ENCODE results near the gene GULP1. TPM values are rescaled to one million over a fixed set of nuclear protein-coding genes. Genes with fewer than 3 reads are reported as not detected.

The GULP1 gene
- total RNA-seq, 2 experiments from 2014 or later, result not detected

DNA sequence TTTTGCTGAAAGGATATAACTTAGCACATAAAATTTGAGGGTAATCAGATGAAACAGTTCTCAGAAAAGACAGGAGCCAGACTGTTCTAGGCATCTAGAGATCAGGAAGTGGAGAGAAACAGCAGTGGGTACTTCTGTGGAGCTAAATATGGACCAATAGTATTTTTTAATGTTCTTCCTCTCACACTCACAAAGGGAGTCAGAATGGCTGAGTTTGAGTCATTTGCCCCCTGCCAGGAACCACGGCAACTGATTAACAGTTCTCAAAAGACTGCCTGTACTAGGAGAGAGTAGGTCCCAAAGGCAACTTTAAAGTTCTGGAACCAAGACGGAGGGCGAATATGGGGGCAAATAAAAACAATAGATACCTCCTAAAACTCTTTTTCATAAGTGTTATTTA is 107.5 kb downstream of the GULP1 start:
- Mint-ChIP-seq H3K4me1 (ENCODE audit: low read depth) (no peaks in the 10 kb centered on the region), H3K4me3 (no peak overlapping the region), H3K36me3 (ENCODE audit: low read depth) (no peaks in the 10 kb centered on the region), H3K9me3 (ENCODE audit: insufficient read depth) (no peaks in the 10 kb centered on the region), H3K27ac (no peak overlapping the region), H3K27me3 (ENCODE audit: low read depth) (no peaks in the 10 kb centered on the region)
- ATAC-seq, result no peak
- no peak for DNase-seq
- ChIA-PET POLR2A (no interaction called here), CTCF (no interaction called here)

DNA sequence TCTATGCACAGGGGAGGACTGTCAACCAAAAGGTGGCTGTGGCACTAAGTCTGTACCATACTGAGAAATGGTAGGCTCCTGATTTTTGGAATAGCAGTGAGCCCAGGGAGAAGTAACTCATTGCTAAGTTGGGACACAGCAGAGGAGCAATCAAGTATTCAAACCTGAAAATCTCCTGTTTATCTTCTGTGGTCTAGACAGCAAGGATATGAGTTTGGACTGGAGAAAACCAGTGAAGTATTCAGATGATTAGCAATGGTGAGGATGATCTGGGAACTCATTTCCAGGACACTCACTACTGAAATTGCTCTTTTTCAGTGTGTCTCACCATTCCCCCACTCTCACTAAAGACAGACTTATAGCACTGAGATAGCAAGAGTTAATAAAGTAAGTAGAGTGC is 112.0 kb downstream of the GULP1 start:
- CTCF ChIA-PET, result no interaction called here
- peaks cover 7% of the 10 kb centered on the region for H3K9me3 Mint-ChIP-seq (ENCODE audit: insufficient read depth)
- no peaks in the 10 kb centered on the region for H3K4me1 Mint-ChIP-seq (ENCODE audit: low read depth)
- no peak overlapping the region for H3K4me3 Mint-ChIP-seq
- no peak overlapping the region for H3K27ac Mint-ChIP-seq
- H3K27me3 Mint-ChIP-seq (ENCODE audit: low read depth), result no peaks in the 10 kb centered on the region
- DNase-seq (no peak), ATAC-seq (no peak)
- POLR2A ChIA-PET, result no interaction called here
- H3K36me3 Mint-ChIP-seq (ENCODE audit: low read depth), result no peaks in the 10 kb centered on the region

DNA sequence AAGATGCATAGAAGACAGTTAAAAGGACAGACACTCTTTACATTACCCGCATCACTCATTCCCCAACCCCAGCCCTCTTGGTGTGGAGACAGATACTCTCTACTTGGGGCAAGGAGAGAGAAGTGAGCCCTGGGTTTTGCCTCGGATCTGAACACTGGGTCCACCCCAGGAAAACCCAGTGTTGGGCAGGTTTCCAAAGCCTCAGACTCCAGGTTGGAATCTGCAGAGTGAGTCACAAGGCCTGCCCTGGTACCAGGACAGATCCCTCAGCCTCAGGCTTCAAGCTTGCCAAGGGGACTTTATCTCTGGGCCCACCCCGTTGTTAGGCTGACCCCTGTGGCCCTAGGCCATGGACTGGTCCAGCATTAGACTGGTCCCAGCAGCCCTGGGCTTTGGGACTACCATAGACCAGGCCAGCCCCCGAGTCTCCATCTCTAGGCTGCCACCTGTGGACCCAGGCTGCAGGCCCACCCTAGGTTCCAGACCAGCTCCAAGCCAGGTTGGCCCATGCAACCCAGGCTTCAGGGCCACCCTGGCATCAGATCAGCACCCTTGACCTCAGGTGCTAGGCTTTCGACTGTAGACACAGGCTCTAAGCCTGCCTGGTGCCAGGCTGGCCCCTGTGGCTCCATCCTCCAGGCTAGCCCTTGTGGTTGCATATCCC is 112.8 kb downstream of the GULP1 start:
- no peak for ATAC-seq

DNA sequence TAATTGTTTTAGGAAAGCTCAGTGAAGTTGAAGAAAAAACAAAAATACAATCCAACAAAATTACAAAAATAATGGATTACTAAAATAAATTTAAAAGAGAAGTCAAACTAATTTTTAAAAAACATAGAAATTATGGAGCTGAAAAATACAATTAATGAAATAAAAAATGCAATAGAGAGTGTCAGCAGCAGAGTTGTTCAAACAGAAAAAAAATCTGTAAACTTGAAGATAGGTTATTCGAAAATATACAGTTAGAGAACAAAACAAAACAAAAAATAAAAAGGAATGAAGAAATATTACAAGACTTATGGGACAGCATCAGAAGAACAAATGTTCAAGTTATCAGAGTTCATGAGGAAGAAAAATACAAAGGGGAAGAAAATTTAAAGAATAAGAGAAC is 114.7 kb downstream of the GULP1 start:
- ATAC-seq (no peak), DNase-seq (no peak)
- H3K36me3 Mint-ChIP-seq (ENCODE audit: low read depth), result no peaks in the 10 kb centered on the region
- H3K4me3 Mint-ChIP-seq, result no peak overlapping the region
- H3K4me1 Mint-ChIP-seq (ENCODE audit: low read depth), result no peaks in the 10 kb centered on the region
- no peak overlapping the region for H3K27ac Mint-ChIP-seq
- H3K9me3 Mint-ChIP-seq (ENCODE audit: insufficient read depth), result peaks cover 7% of the 10 kb centered on the region
- H3K27me3 Mint-ChIP-seq (ENCODE audit: low read depth), result no peaks in the 10 kb centered on the region
- POLR2A ChIA-PET, result no interaction called here
- CTCF ChIA-PET, result no interaction called here

More for the DNA sequence above, 112.8 kb downstream of the GULP1 start:
- ChIA-PET CTCF (no interaction called here), POLR2A (no interaction called here)
- H3K4me3 Mint-ChIP-seq, result no peak overlapping the region
- H3K27me3 Mint-ChIP-seq (ENCODE audit: low read depth), result no peaks in the 10 kb centered on the region
- H3K27ac Mint-ChIP-seq, result no peak overlapping the region
- no peaks in the 10 kb centered on the region for H3K36me3 Mint-ChIP-seq (ENCODE audit: low read depth)
- DNase-seq, result no peak
- peaks cover 7% of the 10 kb centered on the region for H3K9me3 Mint-ChIP-seq (ENCODE audit: insufficient read depth)
- no peaks in the 10 kb centered on the region for H3K4me1 Mint-ChIP-seq (ENCODE audit: low read depth)

DNA sequence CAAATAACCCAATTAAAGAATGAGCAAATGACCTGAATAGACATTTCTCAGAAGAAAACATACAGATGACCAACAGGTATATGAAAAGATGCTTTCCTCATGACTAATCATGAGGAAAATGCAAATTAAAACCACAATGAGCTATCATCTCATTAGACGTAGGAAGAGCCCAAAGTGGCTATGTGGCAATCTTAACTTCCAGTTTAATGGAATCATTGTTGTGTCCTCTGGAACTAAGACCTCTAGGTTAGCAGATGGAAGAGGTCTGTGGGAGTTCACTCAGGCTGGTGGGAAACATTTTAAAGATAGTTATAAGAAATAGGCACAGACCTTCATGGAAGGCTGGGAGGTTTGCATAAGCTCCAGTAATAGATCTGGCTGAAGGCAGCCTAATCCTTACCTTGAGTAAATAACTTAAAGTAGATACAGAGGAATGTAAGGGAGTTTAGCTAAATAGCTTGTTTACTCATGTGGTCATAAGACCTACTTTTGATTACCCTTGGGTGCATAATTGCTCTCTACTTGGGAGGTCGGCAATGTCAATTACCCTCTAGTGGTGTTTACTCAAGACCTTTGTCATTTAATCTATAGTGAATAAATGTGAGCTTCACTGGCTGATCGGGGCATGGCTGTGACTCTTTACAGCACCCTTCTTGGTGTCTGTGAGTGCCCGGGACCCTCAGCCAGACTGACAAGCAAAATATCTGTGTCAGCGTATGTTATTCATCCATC is 119.0 kb downstream of the GULP1 start:
- H3K36me3 Mint-ChIP-seq (ENCODE audit: low read depth), result no peaks in the 10 kb centered on the region
- ChIA-PET POLR2A (no interaction called here), CTCF (no interaction called here)
- H3K27me3 Mint-ChIP-seq (ENCODE audit: low read depth), result no peaks in the 10 kb centered on the region
- H3K4me1 Mint-ChIP-seq (ENCODE audit: low read depth), result no peaks in the 10 kb centered on the region
- no peak overlapping the region for H3K4me3 Mint-ChIP-seq
- no peak for DNase-seq
- no peak for ATAC-seq
- no peak overlapping the region for H3K27ac Mint-ChIP-seq
- peaks cover 7% of the 10 kb centered on the region for H3K9me3 Mint-ChIP-seq (ENCODE audit: insufficient read depth)

DNA sequence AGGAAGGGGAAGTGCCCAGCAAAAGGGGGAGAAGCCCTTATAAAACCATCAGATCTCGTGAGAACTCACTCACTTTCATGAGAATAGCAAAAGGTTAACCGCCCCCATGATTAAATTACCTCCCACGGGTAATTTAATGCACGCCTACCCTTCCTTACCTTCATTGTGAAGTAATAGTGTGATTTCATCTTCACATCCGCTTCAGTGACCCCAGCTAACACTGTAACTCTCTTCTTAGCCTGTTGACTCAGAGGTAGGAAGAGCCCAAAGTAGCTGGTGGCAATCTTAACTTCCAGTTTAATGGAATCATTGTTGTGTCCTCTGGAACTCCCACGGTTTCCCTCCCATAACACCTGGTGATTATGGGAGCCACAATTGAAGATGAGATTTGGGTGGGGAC is 120.5 kb downstream of the GULP1 start:
- H3K4me1 Mint-ChIP-seq (ENCODE audit: low read depth), result no peaks in the 10 kb centered on the region
- ATAC-seq (no peak), DNase-seq (no peak)
- ChIA-PET POLR2A (no interaction called here), CTCF (no interaction called here)
- H3K4me3 Mint-ChIP-seq, result no peak overlapping the region
- H3K36me3 Mint-ChIP-seq (ENCODE audit: low read depth), result no peaks in the 10 kb centered on the region
- H3K27me3 Mint-ChIP-seq (ENCODE audit: low read depth), result no peaks in the 10 kb centered on the region
- H3K27ac Mint-ChIP-seq, result no peak overlapping the region
- peaks cover 7% of the 10 kb centered on the region for H3K9me3 Mint-ChIP-seq (ENCODE audit: insufficient read depth)

DNA sequence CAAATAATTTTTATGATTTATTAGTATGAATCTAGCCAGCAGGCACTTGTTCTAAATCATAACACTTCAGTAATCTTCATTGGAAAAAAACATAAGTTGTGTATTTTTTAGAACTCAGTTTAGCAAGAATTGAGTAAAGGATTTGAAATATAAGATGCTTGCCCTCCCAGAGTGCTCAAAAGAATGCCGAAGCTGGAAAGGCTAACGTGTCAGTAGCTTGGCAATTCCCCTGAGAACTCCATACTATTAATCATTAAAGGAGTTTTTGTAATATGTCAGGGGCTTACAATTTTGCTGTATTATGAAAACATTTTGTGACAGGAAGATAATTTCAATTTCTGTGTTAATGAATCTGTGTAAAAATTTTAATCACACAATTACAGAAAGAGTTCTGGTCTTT is 122.7 kb downstream of the GULP1 start:
- H3K4me1 Mint-ChIP-seq (ENCODE audit: low read depth), result no peaks in the 10 kb centered on the region
- DNase-seq (no peak), ATAC-seq (no peak)
- H3K27ac Mint-ChIP-seq, result no peak overlapping the region
- POLR2A ChIA-PET, result no interaction called here
- CTCF ChIA-PET, result no interaction called here
- no peaks in the 10 kb centered on the region for H3K36me3 Mint-ChIP-seq (ENCODE audit: low read depth)
- no peaks in the 10 kb centered on the region for H3K27me3 Mint-ChIP-seq (ENCODE audit: low read depth)
- H3K4me3 Mint-ChIP-seq, result no peak overlapping the region
- no peaks in the 10 kb centered on the region for H3K9me3 Mint-ChIP-seq (ENCODE audit: insufficient read depth)

DNA sequence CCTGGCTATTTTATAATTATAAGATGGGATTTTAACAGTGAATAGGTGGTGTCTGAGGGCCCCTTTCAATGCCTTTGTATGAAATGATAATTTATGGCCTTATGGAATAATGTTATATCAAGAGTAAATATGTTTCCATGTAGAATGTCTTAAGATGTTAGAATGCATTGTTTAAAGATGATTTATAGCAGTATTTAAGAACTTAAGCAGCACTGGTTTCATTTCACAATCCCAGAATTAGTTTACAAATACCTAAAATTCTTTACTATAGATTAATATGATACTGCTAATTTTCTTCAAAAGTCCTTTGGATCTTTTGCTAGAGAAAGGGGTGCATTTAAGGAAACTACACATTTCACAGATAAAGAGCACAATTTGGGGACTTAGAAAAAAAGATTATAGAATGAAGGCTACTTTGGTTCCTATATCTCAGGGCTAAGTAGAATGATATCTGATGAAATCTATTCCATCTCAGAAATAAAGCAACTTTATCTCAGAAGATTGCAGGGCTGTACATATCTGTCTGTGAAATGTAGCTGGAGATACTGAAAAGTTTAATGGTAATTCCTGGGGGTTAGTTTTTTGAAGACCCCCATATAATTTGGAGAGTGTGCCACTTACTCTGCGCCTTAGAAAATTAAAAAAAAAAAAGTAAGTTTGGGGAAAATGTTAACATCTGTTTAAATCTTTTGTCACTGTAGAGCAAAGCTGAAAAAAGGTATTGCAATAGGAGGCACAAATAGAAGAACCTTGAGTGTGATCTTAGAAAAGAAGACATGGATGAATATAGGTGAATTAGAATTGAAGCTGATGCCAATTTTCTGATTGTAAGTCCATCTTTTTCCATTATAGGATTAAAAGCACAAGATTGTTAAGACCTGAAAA is 123.4 kb downstream of the GULP1 start:
- no peak overlapping the region for H3K27ac Mint-ChIP-seq
- H3K4me1 Mint-ChIP-seq (ENCODE audit: low read depth), result no peaks in the 10 kb centered on the region
- no peak overlapping the region for H3K4me3 Mint-ChIP-seq
- DNase-seq (no peak), ATAC-seq (no peak)
- H3K27me3 Mint-ChIP-seq (ENCODE audit: low read depth), result no peaks in the 10 kb centered on the region
- ChIA-PET POLR2A (no interaction called here), CTCF (no interaction called here)
- H3K36me3 Mint-ChIP-seq (ENCODE audit: low read depth), result no peaks in the 10 kb centered on the region
- no peaks in the 10 kb centered on the region for H3K9me3 Mint-ChIP-seq (ENCODE audit: insufficient read depth)

DNA sequence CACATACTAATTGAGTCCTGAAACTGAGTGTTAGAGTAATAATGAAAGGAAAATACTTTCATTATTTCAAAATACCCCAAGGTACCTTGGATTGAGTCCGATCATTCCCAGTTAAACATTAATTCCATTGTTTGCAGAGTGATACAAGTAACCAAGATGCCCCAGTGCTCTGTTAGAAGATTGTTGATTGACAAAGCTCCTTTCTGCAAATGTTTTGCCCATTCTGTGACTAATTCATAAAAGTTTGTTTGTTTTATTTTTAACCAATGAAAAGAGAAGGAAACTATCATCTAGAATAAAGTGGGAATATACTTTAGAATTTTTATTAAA is 124.0 kb downstream of the GULP1 start:
- ChIA-PET POLR2A (no interaction called here), CTCF (no interaction called here)
- Mint-ChIP-seq H3K9me3 (ENCODE audit: insufficient read depth) (no peaks in the 10 kb centered on the region), H3K27ac (no peak overlapping the region), H3K27me3 (ENCODE audit: low read depth) (no peaks in the 10 kb centered on the region), H3K4me3 (no peak overlapping the region), H3K36me3 (ENCODE audit: low read depth) (no peaks in the 10 kb centered on the region), H3K4me1 (ENCODE audit: low read depth) (no peaks in the 10 kb centered on the region)
- ATAC-seq (no peak), DNase-seq (no peak)

DNA sequence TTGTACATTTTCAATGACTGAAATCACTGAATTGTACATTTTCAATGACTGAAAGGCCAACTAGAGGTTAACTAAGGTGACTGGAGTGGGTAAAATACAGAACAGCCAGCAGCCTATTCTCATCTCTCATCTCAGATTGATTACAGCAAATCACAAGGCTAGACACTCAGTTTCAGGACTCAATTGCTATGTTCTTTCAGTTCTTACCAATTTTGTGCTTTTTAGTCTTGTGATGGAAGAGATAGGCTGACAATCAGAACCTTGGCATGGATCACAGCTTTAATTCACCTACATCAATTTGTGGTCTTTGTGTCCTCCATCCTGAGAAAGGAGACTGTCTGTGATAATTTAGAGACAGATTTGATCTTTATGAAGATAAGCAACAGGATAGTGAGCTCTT is 124.7 kb downstream of the GULP1 start:
- H3K27ac Mint-ChIP-seq, result no peak overlapping the region
- H3K4me1 Mint-ChIP-seq (ENCODE audit: low read depth), result no peaks in the 10 kb centered on the region
- no peaks in the 10 kb centered on the region for H3K9me3 Mint-ChIP-seq (ENCODE audit: insufficient read depth)
- H3K36me3 Mint-ChIP-seq (ENCODE audit: low read depth), result no peaks in the 10 kb centered on the region
- no peak for ATAC-seq
- H3K4me3 Mint-ChIP-seq, result no peak overlapping the region
- ChIA-PET CTCF (no interaction called here), POLR2A (no interaction called here)
- no peak for DNase-seq
- no peaks in the 10 kb centered on the region for H3K27me3 Mint-ChIP-seq (ENCODE audit: low read depth)

DNA sequence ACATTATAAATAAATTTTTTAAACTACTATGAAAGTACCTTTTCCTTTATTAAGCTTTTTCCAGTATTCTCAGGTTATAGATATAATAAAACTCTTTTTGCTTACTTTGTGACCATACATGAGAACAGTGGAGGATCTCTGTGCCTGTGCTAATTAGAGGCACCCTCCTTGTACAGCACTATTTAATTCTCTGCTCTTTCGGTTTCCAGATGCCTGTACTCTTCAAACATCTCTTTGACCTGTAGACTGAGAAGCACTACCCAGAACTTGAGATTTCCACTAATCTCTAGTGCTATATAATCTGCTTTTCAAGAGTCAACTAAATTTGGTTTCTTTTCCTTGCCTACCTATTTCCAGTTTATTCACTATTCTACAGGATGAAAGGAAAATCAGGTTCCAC is 131.1 kb downstream of the GULP1 start:
- ATAC-seq, result no peak
- H3K27ac Mint-ChIP-seq, result no peak overlapping the region
- no peaks in the 10 kb centered on the region for H3K4me1 Mint-ChIP-seq (ENCODE audit: low read depth)
- H3K9me3 Mint-ChIP-seq (ENCODE audit: insufficient read depth), result no peaks in the 10 kb centered on the region
- ChIA-PET CTCF (no interaction called here), POLR2A (no interaction called here)
- H3K36me3 Mint-ChIP-seq (ENCODE audit: low read depth), result no peaks in the 10 kb centered on the region
- no peak overlapping the region for H3K4me3 Mint-ChIP-seq
- no peak for DNase-seq
- no peaks in the 10 kb centered on the region for H3K27me3 Mint-ChIP-seq (ENCODE audit: low read depth)

DNA sequence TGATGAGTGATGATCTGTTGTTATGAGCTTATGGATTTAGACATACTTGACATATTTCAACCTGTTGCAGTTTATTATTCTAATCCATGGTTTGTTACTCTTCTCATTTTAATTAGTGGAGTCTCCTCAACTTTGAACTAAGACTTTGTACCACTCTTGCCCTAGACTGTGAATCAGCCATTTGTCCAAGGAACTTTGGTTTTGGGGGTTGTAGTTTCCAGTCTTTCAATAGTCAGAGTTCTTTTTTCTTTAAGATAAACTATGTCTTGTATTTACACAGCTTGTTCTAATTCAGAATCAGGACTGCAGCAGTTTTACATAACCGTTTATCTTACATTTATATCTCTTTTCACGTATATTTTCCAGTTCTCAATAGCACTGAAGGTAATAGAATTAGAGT is 133.6 kb downstream of the GULP1 start:
- DNase-seq (no peak), ATAC-seq (no peak)
- ChIA-PET POLR2A (no interaction called here), CTCF (no interaction called here)
- Mint-ChIP-seq H3K36me3 (ENCODE audit: low read depth) (no peaks in the 10 kb centered on the region), H3K4me3 (no peak overlapping the region), H3K9me3 (ENCODE audit: insufficient read depth) (no peaks in the 10 kb centered on the region), H3K27me3 (ENCODE audit: low read depth) (no peaks in the 10 kb centered on the region), H3K4me1 (ENCODE audit: low read depth) (no peaks in the 10 kb centered on the region), H3K27ac (no peak overlapping the region)
